HCT116 (cell line): Measurements from ENCODE around the gene AFAP1L2. TPM values are rescaled to one million over a fixed set of nuclear protein-coding genes. Genes with fewer than 3 reads are reported as not detected.

Experiments
- ATAC-seq: fragments of 200-7000 bp; cut with Tn5 transposase; 2 replicates; pipeline ENCODE4 v1.9.1; 2020; ENCODE audit warnings: mild to moderate bottlenecking, moderate library complexity
- BruUV-seq: library from RNA; stranded (reverse); fragments of 400-500 nt; replicated peaks from 2 replicates; lab custom pipeline; 2021; lab: Mats Ljungman, UMichigan
- CTCF ChIA-PET: fragments of 300-600 bp; sonication (Branson Sonifier 250); formaldehyde crosslinking; loops from one replicate; lab custom pipeline; 2021; ENCODE audit warnings: antibody characterized with exemption; lab: Charles Lee
- POLR2A ChIA-PET: fragments of 300-600, 350-600 bp; sonication (Branson Sonifier 250); formaldehyde crosslinking; loops from one replicate; lab custom pipeline; 2021; ENCODE audit warnings: antibody characterized with exemption; lab: Charles Lee
- RAD21 ChIA-PET, 2 experiments: fragments of 300-600 bp; sonication (Branson Sonifier 250); formaldehyde crosslinking; loops; one replicate each; lab custom pipeline; 2023; ENCODE audit warnings: low total read pairs in 2 of 2; ENCODE audit not compliant: uncharacterized antibody in 2 of 2, unreplicated experiment in 2 of 2, low non-redundant PET in 1 of 2; lab: Charles Lee
- DNase-seq: peaks from one replicate; pipeline ENCODE4 v3.0.0-alpha.2; 2010; ENCODE audit warnings: low read depth, low spot score
- H2AFZ ChIP-seq: fragments of 200-600 bp; shearing (Covaris generic), sonication (generic); 2 replicates; pipeline ENCODE4 v1.6.1; 2017; ENCODE audit warnings: low read depth, mixed run types, mixed read lengths, antibody characterized with exemption, low read length; ENCODE audit not compliant: poor library complexity, severe bottlenecking
- H3K27ac ChIP-seq: 2 replicates; pipeline ENCODE4 v1.5.1; 2012; ENCODE audit warnings: low read depth, low read length
- H3K27me3 ChIP-seq: fragments of 200-600 bp; sonication (generic); 2 replicates; pipeline ENCODE4 v1.6.1; 2016; ENCODE audit warnings: mixed run types, low read length, mixed read lengths; ENCODE audit not compliant: insufficient read depth
- H3K36me3 ChIP-seq, 2 experiments: fragments of 200-500 bp in 1 of 2; fragments of 200-600 bp in 1 of 2; sonication (Bioruptor generic) in 1 of 2; sonication (generic) in 1 of 2; 2 replicates each; pipeline versions ENCODE4 v1.5.1 to v1.6.1; 2014 to 2016; ENCODE audit warnings: low read length in 2 of 2, inconsistent platforms in 1 of 2, mixed read lengths in 1 of 2, mixed run types in 1 of 2; ENCODE audit not compliant: insufficient read depth in 2 of 2, control insufficient read depth in 1 of 2
- H3K4me1 ChIP-seq, 2 experiments: fragments of 200-600 bp in 1 of 2; sonication (generic) in 1 of 2; 2 replicates each; pipeline versions ENCODE4 v1.5.1 to v1.6.1; 2012 to 2017; ENCODE audit warnings: low read length in 2 of 2, inconsistent platforms in 1 of 2, mild to moderate bottlenecking in 1 of 2, mixed read lengths in 1 of 2, mixed run types in 1 of 2, moderate library complexity in 1 of 2; ENCODE audit not compliant: insufficient read depth in 2 of 2, control insufficient read depth in 1 of 2
- H3K4me2 ChIP-seq: fragments of 200-600 bp; sonication (generic); 2 replicates; pipeline ENCODE4 v1.6.1; 2017; ENCODE audit warnings: mixed run types, low read length, mixed read lengths
- H3K4me3 ChIP-seq, 2 experiments: fragments of 200-600 bp in 1 of 2; sonication (generic) in 1 of 2; replicated peaks in 1 of 2; 2 replicates each; pipeline ENCODE4 v1.5.1; 2011 to 2016; ENCODE audit warnings: low read length in 2 of 2, control low read depth in 1 of 2, low read depth in 1 of 2, mild to moderate bottlenecking in 1 of 2, mixed read lengths in 1 of 2, mixed run types in 1 of 2
- H3K79me2 ChIP-seq: fragments of 200-600 bp; sonication (generic); 2 replicates; pipeline ENCODE4 v1.6.1; 2017; ENCODE audit warnings: mild to moderate bottlenecking, mixed run types, low read length, moderate library complexity, mixed read lengths; ENCODE audit not compliant: insufficient read depth
- H3K9ac ChIP-seq: fragments of 200-600 bp; sonication (generic); 2 replicates; pipeline ENCODE4 v1.6.1; 2016; ENCODE audit warnings: low read length, mixed read lengths
- H3K9me2 ChIP-seq: fragments of 200-600 bp; sonication (generic), shearing (Covaris generic); 2 replicates; pipeline ENCODE4 v1.6.1; 2017; ENCODE audit warnings: mixed run types, mild to moderate bottlenecking, moderate library complexity; ENCODE audit not compliant: insufficient read depth
- H3K9me3 ChIP-seq, 2 experiments: fragments of 200-500 bp in 1 of 2; fragments of 200-600 bp in 1 of 2; sonication (Bioruptor generic) in 1 of 2; sonication (generic) in 1 of 2; 2 replicates each; pipeline ENCODE4 v1.6.1; 2014 to 2017; ENCODE audit warnings: low read length in 2 of 2, mixed read lengths in 2 of 2, inconsistent platforms in 1 of 2, low read depth in 1 of 2, mild to moderate bottlenecking in 1 of 2, mixed run types in 1 of 2, moderate library complexity in 1 of 2; ENCODE audit not compliant: control insufficient read depth in 1 of 2, insufficient read depth in 1 of 2
- H4K20me1 ChIP-seq: fragments of 200-600 bp; sonication (generic), shearing (Covaris generic); 2 replicates; pipeline ENCODE4 v1.6.1; 2017; ENCODE audit warnings: mixed run types, mild to moderate bottlenecking, moderate library complexity; ENCODE audit not compliant: insufficient read depth
- CBX3 ChIP-seq: IDR thresholded peaks from 2 replicates; pipeline ENCODE4 v1.6.1; 2012; ENCODE audit warnings: low read depth
- CEBPB ChIP-seq: IDR thresholded peaks from 2 replicates; pipeline ENCODE4 v1.6.1; 2012; ENCODE audit warnings: low read depth
- ELF1 ChIP-seq: IDR thresholded peaks from 2 replicates; pipeline ENCODE4 v1.6.1; 2012; ENCODE audit warnings: low read depth, borderline replicate concordance
- EZH2 ChIP-seq: fragments of 200-600 bp; sonication (generic); IDR thresholded peaks from 2 replicates; pipeline ENCODE4 v1.6.1; 2017; ENCODE audit warnings: antibody characterized with exemption, mixed run types
- EZH2phosphoT487 ChIP-seq: fragments of 200-600 bp; IDR thresholded peaks from 2 replicates; pipeline ENCODE4 v1.6.1; 2018; ENCODE audit warnings: antibody characterized with exemption, borderline replicate concordance
- FOSL1 ChIP-seq: IDR thresholded peaks from 2 replicates; pipeline ENCODE4 v1.6.1; 2012; ENCODE audit warnings: low read depth
- JUND ChIP-seq: IDR thresholded peaks from 2 replicates; pipeline ENCODE4 v1.6.1; 2012
- POLR2A ChIP-seq: IDR thresholded peaks from 2 replicates; pipeline ENCODE4 v1.7.0; 2011; ENCODE audit warnings: borderline replicate concordance; ENCODE audit not compliant: insufficient read depth, insufficient read length; ENCODE audit errors: extremely low read depth
- POLR2AphosphoS5 ChIP-seq: IDR thresholded peaks from 2 replicates; pipeline ENCODE4 v1.6.1; 2011; ENCODE audit warnings: mild to moderate bottlenecking, low read depth, low read length, moderate library complexity
- RAD21 ChIP-seq: IDR thresholded peaks from 2 replicates; pipeline ENCODE4 v1.6.1; 2012; ENCODE audit warnings: low read depth, mild to moderate bottlenecking
- SIN3A ChIP-seq: IDR thresholded peaks from 2 replicates; pipeline ENCODE4 v1.6.1; 2012; ENCODE audit warnings: low read depth
- SP1 ChIP-seq: IDR thresholded peaks from 2 replicates; pipeline ENCODE4 v1.6.1; 2012; ENCODE audit warnings: low read depth
- SRF ChIP-seq: IDR thresholded peaks from 2 replicates; pipeline ENCODE4 v1.6.1; 2012; ENCODE audit warnings: low read depth
- TCF7L2 ChIP-seq: IDR thresholded peaks from 2 replicates; pipeline ENCODE4 v1.7.0; 2011; ENCODE audit warnings: borderline replicate concordance, inconsistent platforms; ENCODE audit not compliant: insufficient read depth, insufficient read length; ENCODE audit errors: extremely low read depth
- YY1 ChIP-seq: IDR thresholded peaks from 2 replicates; pipeline ENCODE4 v1.6.1; 2011; ENCODE audit warnings: low read length, low read depth, moderate library complexity, mild to moderate bottlenecking; ENCODE audit not compliant: insufficient replicate concordance; ENCODE audit errors: extremely low read depth
- ZFX ChIP-seq: fragments of 450-650 bp; IDR thresholded peaks from 2 replicates; pipeline ENCODE4 v1.6.1; 2017
- ZNF274 ChIP-seq: fragments of 200-500 bp; sonication (Bioruptor generic); IDR thresholded peaks from 2 replicates; pipeline ENCODE4 v1.6.1; 2014; ENCODE audit warnings: mild to moderate bottlenecking, low read depth, low read length, inconsistent platforms
- intact Hi-C: fragments of 100-400 bp; cut with micrococcal nuclease; formaldehyde crosslinking; loops from 2 replicates; pipeline ENCODE4 v1.10.0; 2022
- total RNA-seq: library from RNA; stranded (reverse); gene quantifications from one replicate; pipeline ENCODE4 v1.2.1, GENCODE V29; 2021; ENCODE audit not compliant: unreplicated experiment
- TF ChIP-seq, protein P1 (sequence below): IDR thresholded peaks from 2 replicates; pipeline ENCODE4 v1.6.1; 2012; ENCODE audit warnings: low read depth
- TF ChIP-seq, protein P2 (sequence below): IDR thresholded peaks from 2 replicates; pipeline ENCODE4 v1.6.1; 2012
- TF ChIP-seq, protein P3 (sequence below), 3 experiments: fragments of 200-600 bp in 1 of 3; sonication (generic) in 1 of 3; IDR thresholded peaks in 2 of 3; conservative IDR thresholded peaks in 1 of 3; 2 replicates each; pipeline ENCODE4 v1.5.1; 2012 to 2017; ENCODE audit warnings: low read depth in 2 of 3, low read length in 2 of 3, antibody characterized with exemption in 1 of 3, borderline replicate concordance in 1 of 3, control low read depth in 1 of 3, mild to moderate bottlenecking in 1 of 3, mixed read lengths in 1 of 3, mixed run types in 1 of 3, moderate library complexity in 1 of 3; ENCODE audit not compliant: insufficient read depth in 1 of 3

AFAP1L2 gene
- total RNA-seq, 1 experiment from 2014 or later = 0.93 TPM

DNA sequence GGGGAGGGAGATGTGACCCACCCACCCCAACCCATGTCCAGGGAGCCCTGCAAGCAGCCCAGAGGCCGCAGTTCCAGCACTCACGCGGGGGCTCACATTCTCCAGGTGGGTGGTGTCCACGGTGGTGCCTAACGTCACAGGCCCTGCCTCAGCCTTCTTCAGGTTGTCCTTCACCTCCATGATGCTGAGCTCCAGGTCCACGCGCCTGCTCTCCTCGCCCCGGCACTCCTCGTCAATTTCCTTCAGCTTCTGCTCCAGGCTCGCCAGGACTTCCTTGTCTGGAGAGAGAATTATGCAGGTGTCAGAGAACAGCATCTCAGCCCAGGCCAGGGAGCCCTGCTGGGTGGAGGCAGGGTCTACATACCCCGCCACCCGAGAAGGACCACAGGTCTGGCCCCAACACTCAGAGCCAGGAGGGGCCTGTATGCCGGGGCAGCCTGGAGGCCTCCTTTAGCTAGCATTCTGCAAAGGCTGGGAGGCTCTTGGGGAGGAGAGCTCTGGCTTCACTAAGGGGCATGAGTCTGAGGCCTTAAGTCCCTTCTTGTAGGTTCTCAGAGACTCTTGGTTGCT is 107.1 kb downstream of the AFAP1L2 start:
- Histone ChIP-seq H3K9me3 (peaks cover 18% of the 10 kb centered on the region in 2 experiments; a peak in 3 of 4 replicates), H3K9ac (no peak overlapping the region), H3K4me2 (no peak overlapping the region), H3K79me2 (no peaks in the 10 kb centered on the region), H3K4me3 (no peak overlapping the region), H3K9me2 (no peaks in the 10 kb centered on the region), H3K27me3 (no peaks in the 10 kb centered on the region), H3K4me1 (no peaks in the 10 kb centered on the region), H3K27ac (no peak overlapping the region), H2AFZ (no peak overlapping the region), H4K20me1 (no peaks in the 10 kb centered on the region)
- DNase-seq (no peak), ATAC-seq (no peak)
- BruUV-seq = no TSS peak
- POLR2A ChIA-PET = no interaction called here
- RAD21 ChIA-PET = no interaction called here
- CTCF ChIA-PET = no interaction called here
- intact Hi-C loops = no loop called here
- TF ChIP-seq RAD21 (no peak), YY1 (no peak), EZH2 (no peak), ELF1 (no peak), POLR2AphosphoS5 (no peak), FOSL1 (no peak), JUND (no peak), EZH2phosphoT487 (no peak), ZNF274 (no peak), ZFX (no peak), CBX3 (no peak), TCF7L2 (no peak), POLR2A (no peak), SP1 (no peak), SRF (no peak), CEBPB (no peak), SIN3A (no peak)
- TF ChIP-seq, protein P1, sequence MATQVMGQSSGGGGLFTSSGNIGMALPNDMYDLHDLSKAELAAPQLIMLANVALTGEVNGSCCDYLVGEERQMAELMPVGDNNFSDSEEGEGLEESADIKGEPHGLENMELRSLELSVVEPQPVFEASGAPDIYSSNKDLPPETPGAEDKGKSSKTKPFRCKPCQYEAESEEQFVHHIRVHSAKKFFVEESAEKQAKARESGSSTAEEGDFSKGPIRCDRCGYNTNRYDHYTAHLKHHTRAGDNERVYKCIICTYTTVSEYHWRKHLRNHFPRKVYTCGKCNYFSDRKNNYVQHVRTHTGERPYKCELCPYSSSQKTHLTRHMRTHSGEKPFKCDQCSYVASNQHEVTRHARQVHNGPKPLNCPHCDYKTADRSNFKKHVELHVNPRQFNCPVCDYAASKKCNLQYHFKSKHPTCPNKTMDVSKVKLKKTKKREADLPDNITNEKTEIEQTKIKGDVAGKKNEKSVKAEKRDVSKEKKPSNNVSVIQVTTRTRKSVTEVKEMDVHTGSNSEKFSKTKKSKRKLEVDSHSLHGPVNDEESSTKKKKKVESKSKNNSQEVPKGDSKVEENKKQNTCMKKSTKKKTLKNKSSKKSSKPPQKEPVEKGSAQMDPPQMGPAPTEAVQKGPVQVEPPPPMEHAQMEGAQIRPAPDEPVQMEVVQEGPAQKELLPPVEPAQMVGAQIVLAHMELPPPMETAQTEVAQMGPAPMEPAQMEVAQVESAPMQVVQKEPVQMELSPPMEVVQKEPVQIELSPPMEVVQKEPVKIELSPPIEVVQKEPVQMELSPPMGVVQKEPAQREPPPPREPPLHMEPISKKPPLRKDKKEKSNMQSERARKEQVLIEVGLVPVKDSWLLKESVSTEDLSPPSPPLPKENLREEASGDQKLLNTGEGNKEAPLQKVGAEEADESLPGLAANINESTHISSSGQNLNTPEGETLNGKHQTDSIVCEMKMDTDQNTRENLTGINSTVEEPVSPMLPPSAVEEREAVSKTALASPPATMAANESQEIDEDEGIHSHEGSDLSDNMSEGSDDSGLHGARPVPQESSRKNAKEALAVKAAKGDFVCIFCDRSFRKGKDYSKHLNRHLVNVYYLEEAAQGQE = no peak
- TF ChIP-seq, protein P2, sequence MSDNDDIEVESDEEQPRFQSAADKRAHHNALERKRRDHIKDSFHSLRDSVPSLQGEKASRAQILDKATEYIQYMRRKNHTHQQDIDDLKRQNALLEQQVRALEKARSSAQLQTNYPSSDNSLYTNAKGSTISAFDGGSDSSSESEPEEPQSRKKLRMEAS = no peak
- TF ChIP-seq, protein P3, sequence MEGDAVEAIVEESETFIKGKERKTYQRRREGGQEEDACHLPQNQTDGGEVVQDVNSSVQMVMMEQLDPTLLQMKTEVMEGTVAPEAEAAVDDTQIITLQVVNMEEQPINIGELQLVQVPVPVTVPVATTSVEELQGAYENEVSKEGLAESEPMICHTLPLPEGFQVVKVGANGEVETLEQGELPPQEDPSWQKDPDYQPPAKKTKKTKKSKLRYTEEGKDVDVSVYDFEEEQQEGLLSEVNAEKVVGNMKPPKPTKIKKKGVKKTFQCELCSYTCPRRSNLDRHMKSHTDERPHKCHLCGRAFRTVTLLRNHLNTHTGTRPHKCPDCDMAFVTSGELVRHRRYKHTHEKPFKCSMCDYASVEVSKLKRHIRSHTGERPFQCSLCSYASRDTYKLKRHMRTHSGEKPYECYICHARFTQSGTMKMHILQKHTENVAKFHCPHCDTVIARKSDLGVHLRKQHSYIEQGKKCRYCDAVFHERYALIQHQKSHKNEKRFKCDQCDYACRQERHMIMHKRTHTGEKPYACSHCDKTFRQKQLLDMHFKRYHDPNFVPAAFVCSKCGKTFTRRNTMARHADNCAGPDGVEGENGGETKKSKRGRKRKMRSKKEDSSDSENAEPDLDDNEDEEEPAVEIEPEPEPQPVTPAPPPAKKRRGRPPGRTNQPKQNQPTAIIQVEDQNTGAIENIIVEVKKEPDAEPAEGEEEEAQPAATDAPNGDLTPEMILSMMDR (IDR thresholded peaks at IDR 0.05 in 2 of 3, conservative IDR thresholded peaks at IDR 0.05 in 1 of 3; ENCODE audit: borderline replicate concordance in 1 of 3, insufficient read depth in 1 of 3, low read depth in 2 of 3, low read length in 2 of 3) = no peak
- TF ChIP-seq, all 23 proteins: peak for 0
- no peaks in the 10 kb centered on the region for H3K36me3 ChIP-seq
